ENCODE results near the gene DYSF. TPM values are rescaled to one million over a fixed set of nuclear protein-coding genes. Genes with fewer than 3 reads are reported as not detected.
"Not testable (repeated sequence)": the region's sequence is repeated elsewhere in the genome, so short reads cannot be mapped to it uniquely, and the experiment has no call there.

The DYSF gene
- total RNA-seq, 3 donors from 2014 or later = 2.0 to 19.4 (median 6.8) TPM

DNA sequence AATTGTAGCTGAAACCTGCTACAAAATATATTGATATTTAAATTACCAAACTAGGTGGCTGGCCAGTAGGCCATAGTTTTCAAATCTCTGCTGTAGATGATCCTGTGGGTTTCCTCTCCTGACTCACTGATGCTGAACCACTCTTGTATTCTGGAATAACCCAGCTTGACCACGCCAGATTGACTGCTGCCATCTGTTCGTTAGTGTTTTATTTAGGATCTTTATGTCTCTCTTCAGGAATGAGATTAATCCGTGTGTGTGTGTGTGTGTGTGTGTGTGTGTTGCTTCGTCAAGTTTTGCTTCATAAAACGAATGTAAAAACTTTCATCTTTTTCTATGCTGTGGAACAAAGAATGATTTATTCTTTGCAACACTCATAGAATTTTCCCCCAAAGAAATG, 187.1 kb downstream of the DYSF start:
- no peak for ATAC-seq
- H3K4me3 ChIP-seq = no peak overlapping the region
- intact Hi-C loops (cut with DNase I, micrococcal nuclease) = no loop called here

DNA sequence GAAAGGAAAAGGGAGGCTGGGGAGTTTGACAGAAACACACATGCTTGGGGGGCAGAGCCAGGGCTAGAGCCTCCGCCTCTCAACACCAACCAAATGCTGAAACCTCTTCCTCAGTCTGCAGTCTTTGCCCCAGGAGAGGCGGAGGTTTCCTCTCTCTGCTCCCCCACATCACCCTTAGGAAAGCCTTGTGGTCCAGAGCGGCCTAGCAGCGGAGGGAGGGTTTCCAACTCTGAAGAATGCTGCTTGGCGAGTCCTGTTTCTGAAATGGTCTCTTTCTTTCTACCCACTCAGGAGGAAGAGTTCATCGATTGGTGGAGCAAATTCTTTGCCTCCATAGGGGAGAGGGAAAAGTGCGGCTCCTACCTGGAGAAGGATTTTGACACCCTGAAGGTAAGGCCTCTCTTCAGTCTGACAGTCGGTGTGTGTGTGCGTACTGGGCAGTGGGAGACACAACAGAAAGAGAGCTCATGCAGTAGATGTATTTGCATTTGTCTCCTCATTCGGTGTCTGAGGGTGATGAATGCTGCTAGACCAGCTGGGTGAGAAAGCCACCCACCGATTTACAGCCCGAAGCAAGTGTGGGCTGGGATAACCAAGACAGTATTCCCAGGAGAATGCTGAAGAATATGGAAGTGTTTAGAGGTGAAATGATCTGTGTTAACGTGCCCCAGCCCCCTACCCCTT, 190.5 kb downstream of the DYSF start:
- H3K9me3 ChIP-seq = no peaks in the 10 kb centered on the region
- ATAC-seq (no peak), DNase-seq (no peak)
- no peaks in the 10 kb centered on the region for H3K36me3 ChIP-seq (ENCODE audit: low read depth)
- no peak overlapping the region for H3K4me3 ChIP-seq
- H3K4me1 ChIP-seq (ENCODE audit: low read depth) = no peaks in the 10 kb centered on the region
- intact Hi-C loops (cut with DNase I, micrococcal nuclease) = no loop called here
- TF ChIP-seq, protein P1, sequence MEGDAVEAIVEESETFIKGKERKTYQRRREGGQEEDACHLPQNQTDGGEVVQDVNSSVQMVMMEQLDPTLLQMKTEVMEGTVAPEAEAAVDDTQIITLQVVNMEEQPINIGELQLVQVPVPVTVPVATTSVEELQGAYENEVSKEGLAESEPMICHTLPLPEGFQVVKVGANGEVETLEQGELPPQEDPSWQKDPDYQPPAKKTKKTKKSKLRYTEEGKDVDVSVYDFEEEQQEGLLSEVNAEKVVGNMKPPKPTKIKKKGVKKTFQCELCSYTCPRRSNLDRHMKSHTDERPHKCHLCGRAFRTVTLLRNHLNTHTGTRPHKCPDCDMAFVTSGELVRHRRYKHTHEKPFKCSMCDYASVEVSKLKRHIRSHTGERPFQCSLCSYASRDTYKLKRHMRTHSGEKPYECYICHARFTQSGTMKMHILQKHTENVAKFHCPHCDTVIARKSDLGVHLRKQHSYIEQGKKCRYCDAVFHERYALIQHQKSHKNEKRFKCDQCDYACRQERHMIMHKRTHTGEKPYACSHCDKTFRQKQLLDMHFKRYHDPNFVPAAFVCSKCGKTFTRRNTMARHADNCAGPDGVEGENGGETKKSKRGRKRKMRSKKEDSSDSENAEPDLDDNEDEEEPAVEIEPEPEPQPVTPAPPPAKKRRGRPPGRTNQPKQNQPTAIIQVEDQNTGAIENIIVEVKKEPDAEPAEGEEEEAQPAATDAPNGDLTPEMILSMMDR (IDR thresholded peaks at IDR 0.05) = no peak

More for the DNA sequence above, 187.1 kb downstream of the DYSF start:
- H3K9me3 ChIP-seq = no peaks in the 10 kb centered on the region
- TF ChIP-seq, protein P1 (IDR thresholded peaks at IDR 0.05) = no peak
- no peaks in the 10 kb centered on the region for H3K36me3 ChIP-seq (ENCODE audit: low read depth)
- H3K4me1 ChIP-seq (ENCODE audit: low read depth) = no peaks in the 10 kb centered on the region
- no peak for DNase-seq

DNA sequence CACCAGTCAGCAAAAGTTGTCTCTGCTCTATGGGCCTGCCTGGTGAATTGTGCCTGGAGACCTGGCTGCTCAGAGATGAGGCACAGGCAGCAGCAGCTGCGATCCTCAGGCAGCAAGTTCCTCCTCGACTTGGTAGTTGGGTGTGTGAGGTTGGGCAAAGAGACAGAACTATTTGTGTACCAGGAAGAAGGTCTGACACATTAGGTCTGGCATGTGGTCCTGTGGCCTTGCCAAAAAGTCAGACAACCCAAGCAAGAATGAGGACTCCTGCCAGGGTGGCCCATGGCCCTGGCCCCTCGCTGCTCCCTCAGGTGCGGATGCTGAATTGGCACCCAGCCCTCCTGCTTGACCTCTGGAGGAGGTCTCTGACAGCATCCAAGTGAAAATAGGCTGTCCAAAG, 192.7 kb downstream of the DYSF start:
- H3K4me1 ChIP-seq (ENCODE audit: low read depth) = no peaks in the 10 kb centered on the region
- no peak for DNase-seq
- no peaks in the 10 kb centered on the region for H3K9me3 ChIP-seq
- intact Hi-C loops (cut with DNase I, micrococcal nuclease) = no loop called here
- H3K36me3 ChIP-seq (ENCODE audit: low read depth) = no peaks in the 10 kb centered on the region
- TF ChIP-seq, protein P1 (IDR thresholded peaks at IDR 0.05) = no peak
- H3K4me3 ChIP-seq = no peak overlapping the region
- no peak for ATAC-seq

DNA sequence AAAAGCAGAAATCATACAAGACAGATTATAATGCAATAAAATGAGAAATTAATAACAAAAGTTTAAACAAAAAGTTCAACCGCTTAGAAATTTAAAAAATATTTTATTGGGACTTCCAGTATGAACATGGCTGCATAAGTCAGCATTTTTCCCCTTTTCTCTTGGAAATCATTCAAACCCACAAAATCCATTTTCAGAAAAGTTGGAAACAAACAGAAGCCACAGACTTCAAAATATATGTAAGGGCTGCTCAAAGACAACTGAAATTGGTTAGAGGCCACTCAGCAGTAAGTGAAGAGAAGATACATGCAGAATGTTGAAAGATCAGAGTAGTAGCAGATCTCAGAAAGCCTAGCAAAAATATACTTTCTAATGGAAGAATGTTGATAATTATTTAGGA, 194.0 kb downstream of the DYSF start:
- DNase-seq = no peak
- no peak for ATAC-seq
- Histone ChIP-seq H3K9me3 (no peaks in the 10 kb centered on the region), H3K4me3 (no peak overlapping the region), H3K36me3 (ENCODE audit: low read depth) (no peaks in the 10 kb centered on the region), H3K4me1 (ENCODE audit: low read depth) (no peaks in the 10 kb centered on the region)
- TF ChIP-seq, protein P1 (IDR thresholded peaks at IDR 0.05) = no peak
- intact Hi-C loops (cut with DNase I, micrococcal nuclease) = no loop called here

DNA sequence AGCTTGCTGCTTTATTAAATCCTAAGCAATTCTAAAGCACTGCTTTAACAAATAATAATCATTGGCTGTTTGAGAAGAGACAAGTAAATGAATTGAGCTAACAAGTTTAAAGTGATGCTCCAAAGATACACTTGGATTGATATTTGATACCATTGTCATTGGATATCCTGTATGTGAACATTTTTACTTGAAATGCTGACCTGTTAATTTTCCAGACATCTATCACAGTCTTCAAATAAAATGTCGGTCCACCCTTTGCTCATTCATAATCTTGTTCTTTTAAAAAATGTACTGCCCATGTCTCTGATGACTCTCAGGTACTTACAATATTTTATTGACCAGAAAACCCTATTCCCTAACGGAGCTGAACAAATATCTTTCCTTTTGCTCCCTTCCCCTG, 202.1 kb downstream of the DYSF start:
- intact Hi-C loops (cut with DNase I, micrococcal nuclease) = no loop called here
- H3K36me3 ChIP-seq (ENCODE audit: low read depth) = no peaks in the 10 kb centered on the region
- TF ChIP-seq, protein P1 (IDR thresholded peaks at IDR 0.05) = no peak

DNA sequence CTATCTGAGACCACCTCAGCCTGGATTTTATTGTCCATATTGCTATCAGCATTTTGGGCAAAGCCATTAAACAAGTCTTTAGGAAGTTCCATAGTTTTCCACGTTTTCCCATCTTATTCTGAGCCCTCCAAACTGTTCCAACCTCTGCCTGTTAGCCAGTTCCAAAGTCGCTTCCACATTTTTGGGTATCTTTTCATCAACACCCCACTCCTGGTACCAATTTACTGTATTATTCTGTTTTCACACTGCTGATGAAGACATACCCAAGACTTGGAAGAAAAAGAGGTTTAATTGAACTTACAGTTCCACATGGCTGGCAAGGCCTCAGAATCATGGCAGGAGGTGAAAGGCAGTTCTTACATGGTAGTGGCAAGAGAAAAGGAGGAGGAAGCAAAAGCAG, 204.9 kb downstream of the DYSF start:
- H3K4me3 ChIP-seq; H3K36me3 ChIP-seq (ENCODE audit: low read depth); DNase-seq; H3K4me1 ChIP-seq (ENCODE audit: low read depth); ATAC-seq; intact Hi-C loops (cut with DNase I, micrococcal nuclease): not testable (repeated sequence)
- peaks cover 12% of the 10 kb centered on the region for H3K9me3 ChIP-seq

More for the DNA sequence above, 202.1 kb downstream of the DYSF start:
- Histone ChIP-seq H3K4me3 (no peak overlapping the region), H3K4me1 (ENCODE audit: low read depth) (no peaks in the 10 kb centered on the region), H3K9me3 (peaks cover 12% of the 10 kb centered on the region)
- ATAC-seq (no peak), DNase-seq (no peak)

Measured in mucosa of descending colon (tissue), 3 donors.